ENCODE measurements around the gene EIF3I.

The EIF3I gene

GRCh38 chr1:32239790-32240139 lies 17.6 kb downstream of the EIF3I start:
- CTCF ChIA-PET, result interaction anchor here (1.1 to 8.2 kb wide), 10 partner anchors 9 to 67 kb away, joined by 3 to 50 read pairs (median 4); partner anchors contain the start of gene LCK
- H3K4me3 ChIP-seq (ENCODE audit: control insufficient read depth in 1 of 7, extremely low read depth in 1 of 7, insufficient read depth in 4 of 7, low read depth in 2 of 7, low read length in 6 of 7), result peak overlapping the region in 3 of 7 experiments; percentile 68 to 79 (median 77)
- WGBS (ENCODE audit: insufficient coverage), result 98% methylated on average over 17 of the region's 20 CpGs
- H3K4me1 ChIP-seq (ENCODE audit: control extremely low read depth in 1 of 4, control insufficient read depth in 4 of 4, insufficient read depth in 4 of 4, low read length in 3 of 4), result peaks cover 0 to 25% (median 18%) of the 10 kb centered on the region in 4 experiments
- H3K27me3 ChIP-seq (replicated peaks in 2 of 5; ENCODE audit: control insufficient read depth in 4 of 5, insufficient read depth in 5 of 5, low read length in 4 of 5), result peaks cover 0 to 5% (median 0%) of the 10 kb centered on the region in 5 experiments
- H3K9me3 ChIP-seq (ENCODE audit: control extremely low read depth in 1 of 5, control insufficient read depth in 4 of 5, insufficient read depth in 2 of 5, low read depth in 1 of 5, low read length in 4 of 5), result no peaks in the 10 kb centered on the region
- DNase-seq, result no peak
- POLR2A ChIA-PET, result interaction anchor here (1.3 kb wide), 1 partner anchor 96 kb away, joined by 5 read pairs; the partner anchor contains the start of gene MARCKSL1
- H3K36me3 ChIP-seq (ENCODE audit: control insufficient read depth in 4 of 4, insufficient read depth in 4 of 4, low read length in 3 of 4), result no peaks in the 10 kb centered on the region
- H3K27ac ChIP-seq (ENCODE audit: insufficient read depth in 1 of 2, low read depth in 1 of 2, low read length in 2 of 2, poor library complexity in 1 of 2, severe bottlenecking in 2 of 2), result no peak overlapping the region

- no peak overlapping the region for H3K27ac ChIP-seq (ENCODE audit: insufficient read depth in 1 of 2, low read depth in 1 of 2, low read length in 2 of 2, poor library complexity in 1 of 2, severe bottlenecking in 2 of 2)
- ChIA-PET POLR2A (interaction anchor here (0.7 to 2.0 kb wide), 6 partner anchors 10 to 97 kb away, joined by 3 to 6 read pairs (median 4); partner anchors contain the start of gene MARCKSL1), CTCF (interaction anchor here (0.9 to 8.2 kb wide), 13 partner anchors 9 to 92 kb away, joined by 3 to 50 read pairs (median 4); partner anchors contain the start of gene LCK)
- H3K4me1 ChIP-seq (ENCODE audit: control extremely low read depth in 1 of 4, control insufficient read depth in 4 of 4, insufficient read depth in 4 of 4, low read length in 3 of 4), result peaks cover 0 to 25% (median 18%) of the 10 kb centered on the region in 4 experiments
- H3K27me3 ChIP-seq (replicated peaks in 2 of 5; ENCODE audit: control insufficient read depth in 4 of 5, insufficient read depth in 5 of 5, low read length in 4 of 5), result peaks cover 0 to 5% (median 0%) of the 10 kb centered on the region in 5 experiments
- peak; percentile 49 to 62 (median 54) for DNase-seq
- peak overlapping the region; percentile 29 to 79 (median 65) for H3K4me3 ChIP-seq (ENCODE audit: control insufficient read depth in 1 of 7, extremely low read depth in 1 of 7, insufficient read depth in 4 of 7, low read depth in 2 of 7, low read length in 6 of 7)
- no peaks in the 10 kb centered on the region for H3K9me3 ChIP-seq (ENCODE audit: control extremely low read depth in 1 of 5, control insufficient read depth in 4 of 5, insufficient read depth in 2 of 5, low read depth in 1 of 5, low read length in 4 of 5)
- WGBS (ENCODE audit: insufficient coverage), result under 1% methylated on average over 47 of the region's 62 CpGs
- H3K36me3 ChIP-seq (ENCODE audit: control insufficient read depth in 4 of 4, insufficient read depth in 4 of 4, low read length in 3 of 4), result no peaks in the 10 kb centered on the region
Observed at GRCh38 chr1:32240140-32240951, 18.1 kb downstream of the EIF3I start.

- no peaks in the 10 kb centered on the region for H3K36me3 ChIP-seq (ENCODE audit: control insufficient read depth in 4 of 4, insufficient read depth in 4 of 4, low read length in 3 of 4)
- ChIA-PET POLR2A (interaction anchor here (0.7 to 2.0 kb wide), 6 partner anchors 9 to 96 kb away, joined by 3 to 6 read pairs (median 4); partner anchors contain the start of gene MARCKSL1), CTCF (interaction anchor here (0.9 to 8.2 kb wide), 14 partner anchors 8 to 91 kb away, joined by 3 to 50 read pairs (median 4); partner anchors contain the start of gene LCK)
- peaks cover 0 to 5% (median 0%) of the 10 kb centered on the region in 5 experiments for H3K27me3 ChIP-seq (replicated peaks in 2 of 5; ENCODE audit: control insufficient read depth in 4 of 5, insufficient read depth in 5 of 5, low read length in 4 of 5)
- H3K9me3 ChIP-seq (ENCODE audit: control extremely low read depth in 1 of 5, control insufficient read depth in 4 of 5, insufficient read depth in 2 of 5, low read depth in 1 of 5, low read length in 4 of 5), result no peaks in the 10 kb centered on the region
- DNase-seq, result peak in 2 of 3 donors; percentile 73 to 84
- H3K27ac ChIP-seq (ENCODE audit: insufficient read depth in 1 of 2, low read depth in 1 of 2, low read length in 2 of 2, poor library complexity in 1 of 2, severe bottlenecking in 2 of 2), result peak overlapping the region in 1 of 2 experiments; percentile 49
- under 1% methylated on average over 52 of the region's 55 CpGs for WGBS (ENCODE audit: insufficient coverage)
- H3K4me1 ChIP-seq (ENCODE audit: control extremely low read depth in 1 of 4, control insufficient read depth in 4 of 4, insufficient read depth in 4 of 4, low read length in 3 of 4), result peaks cover 0 to 25% (median 19%) of the 10 kb centered on the region in 4 experiments
- H3K4me3 ChIP-seq (ENCODE audit: control insufficient read depth in 1 of 7, extremely low read depth in 1 of 7, insufficient read depth in 4 of 7, low read depth in 2 of 7, low read length in 6 of 7), result peak overlapping the region; percentile 29 to 79 (median 65)
Observed at GRCh38 chr1:32241001-32241763, 19.0 kb downstream of the EIF3I start.

GRCh38 chr1:32242341-32242851 lies 20.2 kb downstream of the EIF3I start:
- H3K27me3 ChIP-seq (replicated peaks in 2 of 5; ENCODE audit: control insufficient read depth in 4 of 5, insufficient read depth in 5 of 5, low read length in 4 of 5), result peaks cover 0 to 5% (median 0%) of the 10 kb centered on the region in 5 experiments
- no peak overlapping the region for H3K4me3 ChIP-seq (ENCODE audit: control insufficient read depth in 1 of 7, extremely low read depth in 1 of 7, insufficient read depth in 4 of 7, low read depth in 2 of 7, low read length in 6 of 7)
- H3K4me1 ChIP-seq (ENCODE audit: control extremely low read depth in 1 of 4, control insufficient read depth in 4 of 4, insufficient read depth in 4 of 4, low read length in 3 of 4), result peaks cover 1 to 34% (median 28%) of the 10 kb centered on the region in 4 experiments
- no peak overlapping the region for H3K27ac ChIP-seq (ENCODE audit: insufficient read depth in 1 of 2, low read depth in 1 of 2, low read length in 2 of 2, poor library complexity in 1 of 2, severe bottlenecking in 2 of 2)
- H3K9me3 ChIP-seq (ENCODE audit: control extremely low read depth in 1 of 5, control insufficient read depth in 4 of 5, insufficient read depth in 2 of 5, low read depth in 1 of 5, low read length in 4 of 5), result no peaks in the 10 kb centered on the region
- ChIA-PET CTCF (interaction anchor here (1.2 to 8.2 kb wide), 5 partner anchors 11 to 82 kb away, joined by 3 to 50 read pairs (median 3); no protein-coding TSS in a partner anchor), POLR2A (interaction anchor here (0.6 to 2.0 kb wide), 3 partner anchors 14 to 49 kb away, joined by 3 to 5 read pairs (median 5); partner anchors contain the start of gene HDAC1)
- 23% methylated on average over 5 of the region's 7 CpGs for WGBS (ENCODE audit: insufficient coverage)
- H3K36me3 ChIP-seq (ENCODE audit: control insufficient read depth in 4 of 4, insufficient read depth in 4 of 4, low read length in 3 of 4), result no peaks in the 10 kb centered on the region
- peak in 2 of 3 donors; percentile 40 to 53 for DNase-seq

- no peaks in the 10 kb centered on the region for H3K9me3 ChIP-seq (ENCODE audit: control extremely low read depth in 1 of 5, control insufficient read depth in 4 of 5, insufficient read depth in 2 of 5, low read depth in 1 of 5, low read length in 4 of 5)
- WGBS (ENCODE audit: insufficient coverage), result 88% methylated on average over 3 of the region's 3 CpGs
- CTCF ChIA-PET, result interaction anchor here (1.0 to 4.4 kb wide), 6 partner anchors 11 to 108 kb away, joined by 3 to 40 read pairs (median 8); no protein-coding TSS in a partner anchor
- H3K4me1 ChIP-seq (ENCODE audit: control extremely low read depth in 1 of 4, control insufficient read depth in 4 of 4, insufficient read depth in 4 of 4, low read length in 3 of 4), result peaks cover 11 to 58% (median 50%) of the 10 kb centered on the region in 4 experiments
- H3K4me3 ChIP-seq (ENCODE audit: control insufficient read depth in 1 of 7, extremely low read depth in 1 of 7, insufficient read depth in 4 of 7, low read depth in 2 of 7, low read length in 6 of 7), result peak within 1 kb of the TSS in 2 of 7 experiments; percentile 8 to 50
- H3K27ac ChIP-seq (ENCODE audit: insufficient read depth in 1 of 2, low read depth in 1 of 2, low read length in 2 of 2, poor library complexity in 1 of 2, severe bottlenecking in 2 of 2), result no peak within 1 kb of the TSS
- POLR2A ChIA-PET, result interaction anchor here (0.6 to 1.0 kb wide), 2 partner anchors 12 to 128 kb away, joined by 3 to 5 read pairs; no protein-coding TSS in a partner anchor
- DNase-seq, result no peak
- no peaks in the 10 kb centered on the region for H3K27me3 ChIP-seq (replicated peaks in 2 of 5; ENCODE audit: control insufficient read depth in 4 of 5, insufficient read depth in 5 of 5, low read length in 4 of 5)
- H3K36me3 ChIP-seq (ENCODE audit: control insufficient read depth in 4 of 4, insufficient read depth in 4 of 4, low read length in 3 of 4), result no peaks in the 10 kb centered on the region
Observed at GRCh38 chr1:32246888-32247273, 24.7 kb downstream of the EIF3I start, which contains the start of gene FAM167B. Gene FAM167B (plus strand): TSS chr1:32247222. CDS start chr1:32247422, 200 bp downstream.

- H3K27me3 ChIP-seq (replicated peaks in 2 of 5; ENCODE audit: control insufficient read depth in 4 of 5, insufficient read depth in 5 of 5, low read length in 4 of 5), result no peaks in the 10 kb centered on the region
- no peak overlapping the region for H3K4me3 ChIP-seq (ENCODE audit: control insufficient read depth in 1 of 7, extremely low read depth in 1 of 7, insufficient read depth in 4 of 7, low read depth in 2 of 7, low read length in 6 of 7)
- H3K27ac ChIP-seq (ENCODE audit: insufficient read depth in 1 of 2, low read depth in 1 of 2, low read length in 2 of 2, poor library complexity in 1 of 2, severe bottlenecking in 2 of 2), result no peak overlapping the region
- WGBS (ENCODE audit: insufficient coverage), result 99% methylated on average over 11 of the region's 12 CpGs
- ChIA-PET CTCF (interaction anchor here (0.6 to 4.4 kb wide), 12 partner anchors 10 to 77 kb away, joined by 3 to 40 read pairs (median 7); partner anchors contain the start of gene HDAC1), POLR2A (no interaction called here)
- peaks cover 11 to 61% (median 56%) of the 10 kb centered on the region in 4 experiments for H3K4me1 ChIP-seq (ENCODE audit: control extremely low read depth in 1 of 4, control insufficient read depth in 4 of 4, insufficient read depth in 4 of 4, low read length in 3 of 4)
- H3K36me3 ChIP-seq (ENCODE audit: control insufficient read depth in 4 of 4, insufficient read depth in 4 of 4, low read length in 3 of 4), result no peaks in the 10 kb centered on the region
- DNase-seq, result no peak
- no peaks in the 10 kb centered on the region for H3K9me3 ChIP-seq (ENCODE audit: control extremely low read depth in 1 of 5, control insufficient read depth in 4 of 5, insufficient read depth in 2 of 5, low read depth in 1 of 5, low read length in 4 of 5)
Observed at GRCh38 chr1:32247452-32247851, 25.2 kb downstream of the EIF3I start.

Measured in common myeloid progenitor, CD34-positive (primary cell).